KG1 (cell line): ENCODE measurements around the gene TSEN54.

Source experiments
- DNase-seq: peaks from one replicate; lab custom pipeline; 2025; lab: John Stamatoyannopoulos, UW

Gene TSEN54

DNA sequence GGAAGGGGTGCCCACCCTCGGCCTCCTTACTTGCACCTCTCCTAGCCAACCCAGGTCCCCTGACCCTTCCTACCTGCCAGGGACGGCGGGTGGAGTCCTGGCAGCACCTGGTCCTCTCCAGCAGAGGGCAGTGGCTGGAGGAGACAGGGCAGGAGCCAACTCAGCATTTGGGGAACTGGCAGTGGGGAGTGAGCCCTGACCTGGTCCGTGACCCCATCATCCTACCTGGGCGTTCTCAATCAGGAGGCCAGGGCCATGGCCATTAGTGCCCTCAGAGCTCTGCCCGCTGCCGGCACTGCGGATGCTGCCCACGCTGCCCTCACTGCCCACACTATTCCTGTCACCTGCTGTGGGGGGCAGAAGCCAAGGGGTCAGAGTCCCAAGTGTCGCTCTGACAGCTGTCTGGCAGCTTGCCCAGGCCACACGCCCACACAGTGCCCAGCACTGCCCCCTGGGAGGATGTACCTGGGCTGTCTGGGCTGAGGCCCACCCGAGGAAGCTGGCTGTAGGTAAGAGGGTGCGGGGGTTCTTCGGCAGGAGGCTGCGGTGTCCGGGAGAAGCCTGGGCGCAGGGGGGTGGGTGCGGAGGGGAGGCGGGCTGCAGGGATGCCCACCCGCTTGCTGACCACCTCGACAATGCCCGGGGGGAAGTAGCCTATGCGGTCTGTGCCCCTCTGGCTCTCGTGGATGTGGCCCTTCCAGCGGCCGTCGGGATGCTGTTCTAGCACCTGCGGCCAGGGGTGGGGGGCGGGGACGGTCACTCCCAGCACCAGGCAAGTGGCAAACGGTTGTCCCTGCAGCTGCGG lies 11.8 kb upstream of the TSEN54 start:
- no peak for DNase-seq

DNA sequence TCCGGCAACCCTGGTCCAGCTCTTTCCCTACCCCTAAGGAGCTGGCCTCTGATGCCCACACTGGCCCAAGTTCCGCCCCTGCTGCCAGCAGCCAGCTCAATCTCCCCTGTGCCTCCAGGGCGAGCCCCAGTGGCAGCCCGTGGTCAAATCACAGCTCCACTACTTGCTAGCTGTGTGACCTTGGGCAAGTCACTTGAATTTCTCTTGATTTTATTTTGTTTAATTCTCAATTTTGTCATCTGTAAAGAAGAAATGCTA lies 11.2 kb upstream of the TSEN54 start:
- no peak for DNase-seq

DNA sequence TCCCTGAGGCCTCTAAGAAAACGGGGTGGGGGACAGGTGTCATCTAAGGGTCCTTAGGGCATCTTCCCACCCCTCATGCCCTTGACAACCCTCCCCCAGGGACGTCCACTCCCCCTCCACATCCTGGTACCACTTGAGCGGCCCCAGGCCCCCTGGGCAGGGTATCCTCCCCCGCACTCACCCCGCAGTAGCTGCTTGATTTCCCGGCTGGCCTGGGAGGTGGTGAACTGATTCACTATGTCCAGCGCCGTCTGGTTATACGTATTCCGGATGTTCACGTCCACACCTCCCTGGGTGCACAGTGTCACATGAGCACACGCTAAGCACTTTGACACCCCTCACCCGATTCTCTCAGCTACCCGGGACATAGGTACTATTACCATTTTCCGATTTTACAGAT lies 10.7 kb upstream of the TSEN54 start:
- no peak for DNase-seq

DNA sequence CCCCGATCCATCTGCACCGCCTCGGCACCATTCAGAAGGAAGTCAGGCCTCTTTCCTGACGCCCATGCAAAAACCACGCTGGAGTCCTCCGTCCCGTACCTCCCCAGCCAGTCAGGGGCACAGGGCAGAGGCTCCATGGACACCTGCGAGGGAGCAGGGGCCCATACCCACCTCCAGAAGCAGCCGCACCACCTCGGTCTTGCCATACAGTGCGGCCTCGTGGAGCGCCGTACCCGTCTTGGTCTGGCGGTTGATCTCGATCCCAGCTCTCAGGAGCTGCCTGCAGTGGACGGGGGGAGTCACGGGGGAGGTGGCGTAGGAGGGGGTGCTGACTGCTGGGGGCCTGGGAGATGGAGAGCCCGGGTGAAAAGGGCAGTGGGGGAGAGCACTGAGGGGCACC lies 10.2 kb upstream of the TSEN54 start:
- no peak for DNase-seq

DNA sequence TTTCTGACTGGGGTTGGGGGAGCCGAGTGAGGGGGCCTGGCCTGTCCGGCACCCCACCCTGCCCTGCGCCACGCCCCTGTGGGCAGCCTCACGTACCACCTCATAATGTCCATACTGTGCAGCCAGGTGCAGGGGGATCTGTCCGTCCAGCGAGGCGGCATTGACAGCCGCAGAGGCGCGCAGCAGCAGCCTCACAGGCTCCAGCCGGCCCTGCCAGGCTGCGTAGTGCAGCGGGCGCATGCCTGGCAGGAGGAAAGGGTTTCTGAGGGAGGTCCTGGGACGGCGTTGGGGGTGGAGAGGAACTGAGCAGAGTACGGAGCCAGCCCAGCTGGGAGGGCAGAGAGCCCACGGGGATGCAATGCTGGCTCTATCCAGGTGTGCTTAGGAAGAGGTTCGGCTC lies 9.4 kb upstream of the TSEN54 start:
- no peak for DNase-seq

DNA sequence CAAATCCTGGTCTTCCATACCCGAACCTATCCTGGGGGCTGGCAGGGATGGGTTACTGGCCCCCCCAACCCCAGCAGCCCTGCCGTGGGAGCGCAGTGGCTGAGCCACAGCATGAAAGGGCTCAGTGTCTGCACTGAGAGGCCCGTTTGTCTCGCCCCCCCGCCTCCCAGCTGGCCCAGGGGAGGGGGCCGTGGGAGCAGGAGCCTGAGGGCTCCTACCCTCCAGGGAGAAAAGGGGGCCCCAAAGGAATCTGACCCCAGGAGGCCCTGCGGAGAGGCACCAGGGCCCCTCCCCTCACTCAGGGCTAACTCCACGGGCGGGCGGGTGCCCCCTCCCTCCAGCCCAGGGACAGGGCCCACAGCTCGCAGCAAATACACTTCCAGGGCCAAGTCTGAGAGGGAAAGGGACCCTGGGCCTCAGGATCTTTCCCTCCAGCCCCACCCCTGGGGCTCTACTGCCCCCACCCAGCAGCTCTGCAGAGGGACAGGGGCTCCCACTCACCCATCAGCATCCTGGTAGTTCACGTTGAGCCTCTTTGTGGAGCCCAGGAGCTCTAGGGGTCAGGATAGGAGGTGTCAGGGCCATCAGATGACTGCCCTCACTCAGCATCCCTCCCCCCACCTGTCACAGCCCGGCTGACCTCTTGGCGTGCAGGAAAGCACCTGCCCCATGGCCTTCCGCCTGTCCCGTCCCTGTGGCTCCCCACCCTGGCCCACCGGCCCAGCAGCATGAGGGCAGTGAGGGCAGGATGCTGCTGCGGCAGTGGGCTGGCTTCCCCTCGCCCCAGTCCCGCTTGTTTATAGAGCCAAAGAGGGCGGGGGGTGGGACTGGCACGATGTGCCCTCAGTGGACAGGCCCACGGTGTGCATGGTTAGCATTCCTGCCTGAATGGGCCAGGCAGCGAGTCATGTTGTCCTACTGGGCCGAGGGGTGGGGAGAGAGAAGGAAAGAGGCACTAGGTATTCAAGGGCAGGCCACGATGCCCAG lies 8.3 kb upstream of the TSEN54 start:
- DNase-seq = no peak

DNA sequence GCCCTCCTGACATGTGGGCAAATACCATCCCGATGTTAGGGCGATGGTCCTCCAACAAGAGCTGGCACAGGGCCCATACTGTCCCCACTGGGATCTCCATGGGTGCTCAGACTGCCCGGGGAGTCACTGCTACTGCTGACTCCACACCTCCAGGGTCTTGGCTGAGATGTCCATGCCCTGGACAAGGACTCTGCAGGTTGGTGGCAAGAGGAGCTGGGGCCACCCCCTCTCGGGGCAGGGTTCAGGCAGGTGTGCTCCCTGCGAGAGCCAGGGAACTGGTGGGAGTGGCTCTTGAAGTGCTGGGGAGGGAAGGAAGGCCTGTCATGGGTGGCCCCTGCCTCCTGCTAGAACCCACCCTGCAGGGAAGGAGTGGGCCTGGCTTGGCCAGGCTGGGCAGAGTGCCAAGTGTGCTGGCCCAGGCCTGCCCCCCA lies 7.4 kb upstream of the TSEN54 start:
- no peak for DNase-seq

DNA sequence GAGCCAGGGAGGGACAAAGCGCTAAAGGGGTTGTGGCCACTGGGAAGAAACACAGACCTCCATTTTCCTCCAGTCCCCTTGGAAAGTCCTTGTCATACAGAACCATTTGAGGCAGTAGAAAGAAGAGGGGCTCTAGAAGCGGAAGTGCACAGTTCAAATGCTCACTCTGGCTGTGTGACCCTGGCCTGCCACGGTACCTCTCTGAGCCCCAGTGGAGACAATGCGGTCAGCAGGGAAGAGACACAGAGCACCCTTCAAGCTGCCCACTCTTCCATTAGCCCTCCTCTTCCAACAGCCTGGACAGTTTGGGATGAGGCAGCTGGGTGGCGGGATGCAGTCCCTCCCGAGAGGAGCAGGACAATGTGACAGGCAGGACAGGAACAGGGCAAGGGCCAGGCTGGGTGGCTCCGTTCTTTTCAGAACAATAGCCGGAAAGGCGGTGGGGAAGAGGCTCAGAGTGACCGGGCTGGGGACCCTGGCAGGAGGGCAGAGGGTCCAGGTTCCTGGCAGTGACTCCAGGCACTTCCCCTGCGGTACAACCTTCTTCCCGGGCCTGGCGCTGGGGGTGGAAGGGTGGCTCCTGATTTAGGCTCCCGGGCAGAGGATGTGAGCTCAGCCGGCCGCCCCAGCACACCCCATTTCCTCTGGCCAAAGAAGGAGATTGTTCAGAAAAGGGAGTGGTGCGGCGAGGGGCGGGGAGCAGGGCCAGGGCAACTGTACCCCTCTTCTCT lies 6.6 kb upstream of the TSEN54 start:
- no peak for DNase-seq

DNA sequence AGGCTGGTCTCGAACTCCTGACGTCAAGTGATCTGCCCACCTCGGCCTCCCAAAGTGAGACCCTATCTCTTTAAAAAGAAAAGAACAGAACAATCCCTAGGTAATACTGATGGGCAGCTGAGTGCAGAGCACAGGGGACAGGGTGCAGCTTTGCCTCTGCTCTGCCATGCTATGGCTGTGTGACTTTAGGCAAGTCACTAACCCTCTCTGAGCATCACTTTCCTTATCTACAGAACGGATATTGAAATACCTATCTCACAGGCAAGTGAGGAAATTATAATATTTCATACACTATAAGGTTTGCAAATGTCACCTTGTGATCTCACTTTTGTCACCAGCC lies 5.1 kb upstream of the TSEN54 start:
- DNase-seq = no peak

DNA sequence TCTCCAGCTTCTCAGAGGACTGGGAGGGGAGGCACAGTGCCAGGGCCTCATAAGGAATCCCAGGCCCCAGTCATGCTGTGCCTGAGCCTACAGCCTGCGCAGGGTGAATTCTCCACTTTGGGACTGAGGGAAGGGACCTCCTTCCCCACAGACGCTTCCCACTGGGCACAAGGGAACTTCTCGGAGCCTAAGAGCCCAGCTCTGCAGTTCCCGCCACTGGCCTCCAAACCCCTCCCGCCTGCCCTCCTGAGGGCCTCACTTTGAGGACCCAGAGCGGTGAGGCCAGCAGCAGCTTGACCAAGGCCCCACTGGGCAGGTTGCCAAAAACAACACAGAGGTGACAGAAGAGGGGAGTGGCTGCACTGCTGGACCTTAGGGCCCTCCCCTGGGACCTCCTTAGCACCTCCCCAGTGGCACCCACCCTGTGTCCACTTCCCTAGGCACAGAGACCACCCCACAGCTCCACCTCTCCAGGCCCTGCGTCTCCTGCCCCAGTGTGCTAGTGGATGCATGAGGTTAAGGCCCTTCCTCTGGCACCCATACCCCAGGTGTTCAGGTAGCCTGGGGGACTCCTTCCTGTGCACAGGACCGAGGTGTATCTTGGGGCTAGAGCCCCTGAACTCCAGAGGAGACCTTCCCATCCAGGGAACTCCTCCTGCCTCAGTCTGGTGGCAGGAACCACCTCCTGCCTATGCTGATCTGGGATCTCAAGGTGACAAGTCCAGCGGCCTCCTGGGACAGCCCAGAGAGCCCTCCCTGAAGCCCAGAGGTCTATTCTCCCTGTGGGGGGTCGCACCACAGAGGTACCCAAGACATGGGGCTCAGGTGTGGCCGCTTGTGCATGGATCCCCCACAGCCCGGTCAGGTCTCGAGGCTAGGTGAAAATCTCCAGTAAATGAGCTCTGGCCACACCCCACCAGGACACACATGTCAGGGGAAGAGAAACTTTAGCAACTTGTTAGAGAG lies 4.4 kb upstream of the TSEN54 start:
- DNase-seq = no peak

DNA sequence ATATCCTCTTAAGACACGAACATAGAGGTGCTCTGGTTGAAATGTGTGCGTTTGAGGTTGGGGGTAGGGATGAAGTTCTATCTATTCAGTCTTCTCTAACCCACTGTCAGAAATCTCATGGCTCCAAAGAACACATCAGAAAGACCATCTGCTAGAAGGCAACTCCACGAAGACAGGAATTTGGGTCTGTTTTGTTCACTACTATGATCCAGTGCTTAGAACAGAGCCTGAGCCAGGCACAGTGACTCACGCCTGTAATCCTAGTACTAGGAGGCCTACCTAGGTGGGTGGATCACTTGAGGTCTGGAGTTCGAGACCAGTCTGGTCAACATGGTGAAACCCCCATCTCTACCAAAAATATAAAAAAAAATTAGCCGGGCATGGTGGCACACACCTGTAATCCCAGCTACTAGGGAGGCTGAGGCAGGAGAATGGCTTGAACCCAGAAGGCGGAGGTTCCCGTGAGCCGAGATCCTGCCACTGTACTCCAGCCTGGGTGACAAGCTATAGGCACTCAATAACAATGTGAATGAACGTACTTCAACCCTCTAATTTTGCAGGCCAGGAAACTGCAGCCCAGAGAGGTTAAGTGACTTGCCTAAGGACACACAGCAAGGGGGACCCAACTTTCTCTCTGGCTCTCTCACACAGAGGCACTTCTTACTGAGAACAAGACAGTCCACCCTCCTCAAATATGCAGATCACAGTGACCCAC lies 3.2 kb upstream of the TSEN54 start:
- no peak for DNase-seq

DNA sequence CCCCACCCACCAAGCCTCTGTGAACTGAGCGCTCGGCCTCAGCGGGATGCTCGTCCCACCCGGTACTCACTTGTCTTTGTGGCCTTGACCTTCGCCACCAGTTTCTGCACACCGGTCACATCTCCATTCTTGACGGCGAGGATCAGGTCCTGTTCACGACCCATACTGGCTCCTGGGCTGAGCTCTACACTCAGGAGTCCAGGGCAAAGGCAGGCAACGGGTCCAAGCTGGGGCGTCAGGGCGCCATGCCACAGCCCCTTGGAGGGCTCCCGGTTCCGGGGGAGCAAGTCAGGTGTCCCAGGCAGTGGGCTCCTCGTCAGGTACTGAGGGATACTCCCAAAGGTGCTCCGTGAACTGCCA lies 2.7 kb upstream of the TSEN54 start:
- no peak for DNase-seq

DNA sequence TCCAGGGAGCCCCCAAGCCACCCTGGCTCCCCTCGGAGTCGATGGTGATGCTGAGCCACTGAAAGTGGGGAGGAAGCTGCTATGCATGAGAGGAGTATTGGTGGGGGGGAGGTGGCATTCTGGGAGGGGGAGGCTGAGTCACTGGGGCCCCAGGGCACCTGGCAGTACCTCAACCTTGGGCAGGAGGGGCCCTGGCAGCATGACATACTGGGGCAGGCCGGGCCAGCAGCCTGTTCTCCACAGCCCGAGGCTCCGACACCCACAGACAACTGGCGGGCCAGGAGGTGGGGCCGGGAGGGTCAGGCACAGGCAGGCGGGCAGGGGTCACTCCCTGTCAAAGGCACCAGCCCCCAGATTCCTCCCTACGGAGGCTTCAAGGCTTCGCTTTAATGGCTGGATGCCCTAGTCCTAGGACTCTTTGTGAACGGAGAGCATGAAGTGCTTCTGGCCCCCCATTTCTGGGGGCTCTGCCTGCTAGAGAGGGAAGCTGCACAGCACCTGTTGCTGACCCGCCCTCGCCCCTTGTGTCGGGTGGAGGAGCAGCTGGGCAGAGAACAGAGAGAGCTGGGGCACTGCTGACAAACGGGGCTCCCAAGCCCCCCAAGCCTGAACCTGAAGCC lies 1.9 kb upstream of the TSEN54 start:
- no peak for DNase-seq

DNA sequence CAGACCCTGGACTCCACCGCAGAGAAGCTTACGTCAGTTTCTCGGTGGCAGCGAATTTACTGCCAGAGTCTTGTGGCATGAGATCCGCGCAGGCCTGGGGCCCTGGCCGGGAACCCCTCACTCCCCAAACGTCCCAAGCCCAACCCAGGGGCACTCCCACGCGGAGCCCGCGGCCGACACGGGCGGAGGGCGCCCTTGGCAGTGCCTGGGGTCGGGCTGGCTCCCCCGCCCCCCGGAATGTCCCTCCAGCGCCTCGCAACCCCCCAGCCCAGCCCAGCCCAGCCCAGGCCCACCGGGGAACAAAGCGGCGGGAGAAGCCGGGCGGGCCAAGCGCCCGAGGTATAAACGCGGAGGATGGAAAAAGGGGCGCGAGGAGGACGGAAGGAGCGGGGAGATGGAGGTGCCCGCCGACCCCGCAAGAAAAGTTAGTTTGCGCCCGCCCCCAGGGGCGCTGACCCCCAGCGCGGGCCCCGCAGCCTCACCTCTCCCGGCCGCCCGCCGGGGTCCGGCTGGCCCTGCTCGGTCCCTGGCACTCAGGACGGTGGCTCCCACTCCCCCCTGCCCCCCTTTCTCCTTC lies 1.3 kb upstream of the TSEN54 start:
- no peak for DNase-seq

DNA sequence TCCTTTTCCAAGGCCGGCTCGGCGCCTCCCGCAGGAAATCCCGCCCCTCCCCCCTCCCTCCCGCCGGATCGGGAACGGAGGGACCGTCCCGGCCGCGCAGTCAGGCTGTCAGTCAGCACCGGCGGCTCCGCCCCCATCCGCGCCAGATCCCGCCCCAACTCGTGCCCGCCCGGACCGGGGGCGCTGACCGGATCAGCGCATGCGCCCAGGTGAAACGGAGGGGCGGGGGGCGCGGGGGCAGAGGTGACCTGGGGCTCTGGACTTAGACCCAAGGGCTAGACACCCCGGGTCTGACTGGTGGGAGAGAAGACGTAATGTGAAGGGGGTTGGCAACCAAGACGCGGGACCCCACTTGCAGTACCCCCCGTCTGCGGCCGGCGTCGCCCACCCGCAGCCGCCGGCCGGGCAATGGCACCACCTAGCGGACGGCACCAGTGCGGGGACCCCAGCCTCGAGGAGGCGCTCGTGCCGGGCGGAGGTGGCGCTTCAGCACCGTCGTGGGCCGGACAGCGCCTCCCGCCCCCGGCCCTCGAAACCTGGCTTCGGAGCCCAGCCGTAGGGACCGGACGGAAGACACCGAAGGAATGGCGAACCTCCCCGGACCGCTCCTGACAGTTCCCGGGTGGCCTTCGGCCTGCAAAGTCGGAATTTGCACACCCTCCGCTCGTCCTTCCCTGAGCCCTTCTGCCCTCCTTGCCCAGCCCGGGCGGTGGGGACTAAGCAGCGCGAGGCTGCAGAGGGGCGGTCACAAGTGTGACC lies 653 bp upstream of the TSEN54 start, which contains the start of gene CASKIN2:
TSS of gene CASKIN2 (minus strand) at position 42 of the 759 bp plus-strand sequence. CDS start 1,733 bp downstream, outside the sequence.
- peak; percentile 71 for DNase-seq

DNA sequence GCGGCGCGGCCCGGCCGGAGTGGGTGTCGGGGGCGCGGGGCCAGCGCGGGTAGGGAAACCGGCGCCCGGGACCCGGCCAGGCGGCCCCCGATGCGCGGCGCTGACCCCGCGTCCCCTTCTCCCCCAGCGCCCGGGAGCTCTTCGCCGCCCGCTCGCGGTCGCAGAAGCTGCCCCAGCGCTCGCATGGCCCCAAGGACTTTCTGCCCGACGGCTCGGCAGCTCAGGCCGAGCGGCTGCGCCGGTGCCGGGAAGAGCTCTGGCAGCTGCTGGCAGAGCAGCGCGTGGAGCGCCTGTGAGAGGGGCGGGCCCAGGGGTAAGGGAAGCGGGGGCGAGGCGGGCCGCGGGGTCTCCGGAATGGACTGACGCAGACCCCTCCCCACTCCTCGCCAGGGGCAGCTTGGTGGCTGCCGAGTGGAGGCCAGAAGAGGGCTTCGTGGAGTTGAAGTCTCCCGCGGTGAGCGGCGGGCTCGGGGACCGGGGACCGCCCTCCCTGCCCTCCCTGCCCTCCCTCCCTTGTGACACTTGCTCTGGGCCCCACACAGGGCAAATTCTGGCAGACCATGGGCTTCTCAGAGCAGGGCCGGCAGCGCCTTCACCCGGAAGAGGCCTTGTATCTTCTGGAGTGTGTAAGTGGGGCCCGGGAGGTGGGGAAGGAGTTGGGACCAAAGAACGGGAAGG lies 430 bp downstream of the TSEN54 start:
- peak; percentile 65 for DNase-seq

DNA sequence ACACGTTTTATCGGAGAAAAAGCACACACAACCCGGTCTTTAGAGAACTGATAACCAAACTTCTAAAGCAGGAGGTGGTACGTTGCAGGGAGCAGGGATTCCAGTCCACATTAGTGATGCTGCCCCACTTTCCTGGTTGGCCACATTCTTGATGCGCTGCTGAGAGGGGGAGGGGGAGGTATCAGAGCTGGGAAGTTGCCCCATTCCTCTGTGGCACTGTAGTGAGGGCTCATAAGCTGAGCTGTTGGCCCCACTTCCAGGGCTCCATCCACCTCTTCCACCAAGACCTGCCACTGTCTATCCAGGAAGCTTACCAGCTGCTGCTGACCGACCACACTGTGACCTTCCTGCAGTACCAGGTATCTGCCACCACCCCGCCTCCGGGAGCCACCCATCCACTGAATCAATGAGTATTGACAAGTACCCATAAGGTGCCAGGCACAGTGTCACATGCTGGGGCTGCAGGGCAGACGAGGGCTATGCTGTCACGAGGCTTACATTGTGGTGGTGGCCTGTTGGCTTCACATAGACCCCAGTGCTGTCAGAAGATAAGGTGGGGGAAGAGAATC lies 1.1 kb downstream of the TSEN54 start:
- DNase-seq = no peak

DNA sequence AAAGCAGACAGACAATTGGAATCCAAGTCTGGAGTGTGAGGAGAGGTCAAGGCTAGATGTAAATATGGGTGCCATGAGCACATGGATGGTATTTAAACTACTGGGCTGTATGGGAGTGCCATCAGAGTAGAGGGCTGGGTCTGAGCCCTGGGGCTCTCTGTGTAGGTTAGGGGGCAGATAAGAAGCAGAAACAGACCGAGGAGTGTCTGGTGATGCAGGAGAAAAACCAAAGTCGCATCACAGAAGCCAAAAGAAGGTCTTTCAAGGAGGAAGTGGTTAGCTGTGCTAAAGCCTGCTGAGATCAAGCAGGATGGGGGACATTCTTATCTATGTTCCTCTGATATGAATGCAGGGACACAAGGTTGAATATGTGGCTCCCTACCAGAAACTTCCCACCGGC lies 1.9 kb downstream of the TSEN54 start:
- DNase-seq = no peak
